GM21825 (cell line): Measurements from ENCODE around the gene RNASE1.
"Not testable (repeated sequence)": the region's sequence is repeated elsewhere in the genome, so short reads cannot be mapped to it uniquely, and the experiment has no call there.

Experiments
- ATAC-seq: cut with Tn5 transposase; IDR thresholded peaks from one replicate; pipeline ENCODE4 v1.9.1; 2021; ENCODE audit warnings: mild to moderate bottlenecking, moderate library complexity; ENCODE audit not compliant: unreplicated experiment

Gene RNASE1

DNA sequence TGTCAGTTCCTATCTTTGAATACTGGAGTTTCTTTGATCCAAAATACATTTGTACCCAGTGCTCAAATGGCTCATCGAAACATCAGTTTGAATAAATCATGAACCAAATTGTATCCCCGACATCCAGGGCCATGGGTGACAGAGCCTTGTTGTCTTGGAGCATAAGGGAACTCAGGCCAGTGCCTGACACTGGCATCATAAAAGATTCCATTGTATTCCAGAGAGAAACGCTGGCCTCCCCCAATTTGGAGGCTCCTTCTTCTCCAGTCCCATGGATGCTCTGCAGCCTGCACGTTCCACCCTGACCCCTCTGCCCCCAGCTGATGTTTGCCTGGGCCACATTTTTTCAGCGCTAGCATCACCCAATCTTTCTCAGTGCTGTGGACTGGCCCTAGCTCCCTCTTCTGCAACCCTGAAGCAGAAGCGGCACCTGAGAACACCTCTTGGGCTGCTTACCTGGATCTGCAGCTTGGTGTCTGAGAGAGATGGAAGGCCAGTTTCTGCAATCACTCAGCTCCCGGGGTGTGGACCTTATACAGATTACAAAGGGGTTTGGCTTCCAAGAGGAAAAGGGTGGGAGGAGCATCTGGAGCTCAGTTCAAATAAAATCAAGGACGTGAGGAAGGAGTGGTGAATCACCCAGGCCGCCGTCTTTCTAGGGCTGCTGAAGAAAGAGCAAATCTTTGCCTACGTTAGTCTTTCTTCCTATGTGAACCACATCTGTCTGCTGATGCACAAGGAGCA, at the start of gene RNASE1:
Gene RNASE1 (minus strand): TSS at position 504 of the 744 bp plus-strand sequence. CDS start 776 bp downstream, outside the sequence.
- no peak for ATAC-seq

DNA sequence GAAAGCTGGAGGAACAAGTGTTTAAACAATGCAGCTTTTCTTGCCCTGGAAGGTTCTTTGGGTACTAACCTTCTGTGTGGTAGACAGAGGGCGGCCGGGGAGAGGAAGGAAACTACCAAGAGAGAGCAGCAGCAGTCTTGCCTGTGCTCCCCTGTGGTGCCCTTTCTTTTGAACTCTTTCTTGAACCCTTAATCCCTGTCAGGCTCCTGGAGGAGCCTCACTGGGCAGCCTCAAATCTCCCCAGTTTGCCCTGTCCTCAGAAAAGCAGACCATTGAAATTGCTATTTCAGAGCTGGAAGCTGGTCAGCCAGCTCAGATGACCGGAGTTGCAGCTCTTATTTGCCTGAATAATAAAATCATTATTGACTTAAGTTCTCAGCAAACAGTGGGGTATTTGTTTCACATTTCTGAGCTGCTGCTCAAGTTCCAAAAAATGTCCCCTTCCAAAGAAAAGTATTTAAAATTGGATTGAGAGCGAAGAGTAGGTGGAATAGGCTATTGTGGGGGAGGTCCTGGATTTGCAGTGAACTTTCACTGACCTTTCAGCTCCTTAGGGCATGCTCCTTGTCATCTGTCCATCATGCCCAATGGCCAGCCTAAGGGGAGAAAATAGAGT, 46.4 kb upstream of the RNASE1 start:
- ATAC-seq, result no peak

- ATAC-seq, result no peak
Observed at GRCh38 chr14:20848316-20848954, 45.8 kb upstream of the RNASE1 start.

- no peak for ATAC-seq
Observed at GRCh38 chr14:20846560-20846959, 43.9 kb upstream of the RNASE1 start.

DNA sequence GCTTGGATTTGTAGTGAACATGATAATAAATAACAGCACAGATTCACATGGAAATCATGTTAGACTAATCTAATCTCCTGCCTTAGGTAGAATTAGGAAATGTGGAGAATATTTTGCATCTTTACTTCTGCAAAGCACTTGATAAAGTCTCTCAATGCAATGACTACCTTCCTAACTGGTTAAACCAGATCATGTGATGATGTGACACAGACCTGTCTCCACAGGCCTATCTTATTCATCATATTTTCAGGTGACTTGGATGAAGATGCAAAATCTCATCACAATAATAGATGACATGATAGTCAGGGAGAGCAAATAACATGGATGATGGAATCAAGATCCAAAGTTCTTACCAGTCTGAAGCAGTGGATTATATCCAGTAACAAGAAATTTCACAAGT, 38.5 kb upstream of the RNASE1 start:
- ATAC-seq, result no peak

DNA sequence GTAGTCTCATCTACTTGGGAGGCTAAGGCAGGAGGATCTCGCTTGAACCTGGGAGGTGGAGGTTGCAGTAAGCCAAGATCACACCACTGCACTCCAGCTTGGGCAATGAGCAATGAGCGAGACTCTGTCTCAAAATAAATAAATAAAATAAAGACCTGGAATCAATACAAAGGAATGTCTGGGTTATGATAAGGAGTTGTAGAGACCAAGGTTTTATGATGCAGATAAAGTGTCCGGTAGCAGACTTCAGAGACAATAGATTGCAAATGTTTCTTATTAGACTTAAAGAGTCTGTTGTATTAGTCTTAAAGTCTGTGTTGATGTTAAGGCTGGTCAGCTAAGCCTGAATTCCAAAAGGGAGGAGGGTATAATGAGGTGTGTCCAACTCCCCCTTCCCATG, 35.2 kb upstream of the RNASE1 start:
- no peak for ATAC-seq

- no peak for ATAC-seq
Observed at GRCh38 chr14:20836668-20837338, 34.2 kb upstream of the RNASE1 start.

GRCh38 chr14:20834899-20835298, 32.3 kb upstream of the RNASE1 start:
- ATAC-seq, result no peak

DNA sequence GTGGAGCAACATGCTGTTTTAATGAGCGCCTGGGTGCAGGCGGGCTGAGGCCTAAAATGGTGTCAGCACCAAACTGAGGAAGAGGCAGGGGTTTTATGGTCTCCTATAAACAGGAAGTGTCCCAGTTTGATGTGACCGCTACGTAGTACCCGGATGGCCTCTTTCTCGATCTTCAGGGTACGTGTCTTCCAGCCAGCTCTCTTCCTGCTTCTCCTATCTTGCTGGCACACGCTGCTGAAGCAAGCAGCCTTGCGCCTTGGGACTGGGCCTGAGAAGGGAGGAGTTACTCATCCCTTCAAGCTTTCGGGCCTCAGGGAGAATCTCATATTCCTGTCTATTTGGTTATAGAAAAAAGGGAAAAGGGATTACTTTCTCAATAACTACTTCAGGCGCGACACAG, 28.2 kb upstream of the RNASE1 start:
- no peak for ATAC-seq

GRCh38 chr14:20828024-20828694, 25.5 kb upstream of the RNASE1 start:
- not testable (repeated sequence) for ATAC-seq

DNA sequence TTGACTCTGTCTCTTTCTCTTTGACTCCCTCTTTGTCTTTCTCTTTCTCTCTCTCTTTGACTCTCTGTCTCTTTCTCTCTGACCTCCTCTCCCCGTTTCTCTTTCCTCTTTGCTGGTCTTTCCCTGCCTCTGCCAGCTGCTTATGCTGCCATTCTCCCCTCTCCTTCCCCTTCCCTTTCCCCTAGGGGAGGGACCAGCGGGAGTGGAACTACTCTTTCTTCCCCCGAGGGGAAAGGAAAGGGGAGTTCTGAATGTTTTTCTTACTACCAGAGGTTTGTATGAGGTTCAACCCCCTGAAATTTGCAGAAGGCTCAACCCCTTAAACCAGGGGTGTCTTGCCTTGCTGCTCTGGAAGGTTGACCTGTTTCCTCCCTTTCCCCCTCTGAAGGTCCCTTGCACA, 24.7 kb upstream of the RNASE1 start:
- ATAC-seq, result no peak

DNA sequence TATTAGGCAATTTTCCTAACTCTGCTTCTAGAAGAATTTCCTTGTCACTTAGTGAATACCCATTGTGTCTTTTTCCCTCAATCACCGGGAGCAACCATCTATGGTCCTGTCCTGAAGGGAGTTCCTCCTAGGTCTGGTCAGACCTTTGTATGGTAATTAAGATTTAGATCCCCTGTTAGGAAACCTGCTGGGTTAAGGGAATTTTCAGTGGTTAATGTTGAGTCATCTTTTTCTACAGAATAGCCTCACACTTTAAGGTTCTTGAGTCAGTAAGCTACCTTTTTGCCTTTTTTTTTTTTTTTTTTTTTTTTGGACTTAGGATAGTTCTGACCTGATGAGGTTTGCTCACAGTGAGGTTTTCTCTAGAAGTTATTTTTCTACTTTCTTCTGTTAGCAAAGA, 24.0 kb upstream of the RNASE1 start:
- ATAC-seq, result not testable (repeated sequence)

- ATAC-seq, result no peak
Observed at GRCh38 chr14:20823859-20824258, 21.2 kb upstream of the RNASE1 start.

DNA sequence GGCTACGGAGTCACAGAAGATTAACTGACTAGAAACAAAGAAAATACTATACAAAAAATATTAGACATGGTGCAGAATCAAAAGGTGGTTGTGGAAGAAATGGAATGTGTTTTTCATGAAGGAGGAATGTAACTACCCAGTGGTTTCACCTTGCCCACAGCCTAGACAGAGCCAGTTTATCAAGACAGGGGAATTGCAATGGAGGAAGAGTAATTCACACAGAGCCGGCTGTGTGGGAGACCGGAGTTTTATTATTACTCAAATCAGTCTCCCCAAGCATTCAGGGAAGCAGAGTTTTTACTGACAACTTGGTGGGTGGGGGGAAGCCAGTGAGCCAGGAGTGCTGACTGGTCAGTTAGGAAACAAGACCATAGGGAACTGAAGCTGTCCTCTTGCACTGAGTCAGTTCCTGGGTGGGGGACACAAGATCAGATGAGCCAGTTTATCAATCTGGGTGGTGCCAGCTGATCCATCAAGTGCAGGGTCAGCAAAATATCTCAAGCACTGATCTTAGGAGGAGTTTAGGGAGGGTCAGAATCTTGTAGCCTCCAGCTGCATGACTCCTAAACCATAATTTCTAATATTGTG, 19.0 kb upstream of the RNASE1 start:
- ATAC-seq, result not testable (repeated sequence)

DNA sequence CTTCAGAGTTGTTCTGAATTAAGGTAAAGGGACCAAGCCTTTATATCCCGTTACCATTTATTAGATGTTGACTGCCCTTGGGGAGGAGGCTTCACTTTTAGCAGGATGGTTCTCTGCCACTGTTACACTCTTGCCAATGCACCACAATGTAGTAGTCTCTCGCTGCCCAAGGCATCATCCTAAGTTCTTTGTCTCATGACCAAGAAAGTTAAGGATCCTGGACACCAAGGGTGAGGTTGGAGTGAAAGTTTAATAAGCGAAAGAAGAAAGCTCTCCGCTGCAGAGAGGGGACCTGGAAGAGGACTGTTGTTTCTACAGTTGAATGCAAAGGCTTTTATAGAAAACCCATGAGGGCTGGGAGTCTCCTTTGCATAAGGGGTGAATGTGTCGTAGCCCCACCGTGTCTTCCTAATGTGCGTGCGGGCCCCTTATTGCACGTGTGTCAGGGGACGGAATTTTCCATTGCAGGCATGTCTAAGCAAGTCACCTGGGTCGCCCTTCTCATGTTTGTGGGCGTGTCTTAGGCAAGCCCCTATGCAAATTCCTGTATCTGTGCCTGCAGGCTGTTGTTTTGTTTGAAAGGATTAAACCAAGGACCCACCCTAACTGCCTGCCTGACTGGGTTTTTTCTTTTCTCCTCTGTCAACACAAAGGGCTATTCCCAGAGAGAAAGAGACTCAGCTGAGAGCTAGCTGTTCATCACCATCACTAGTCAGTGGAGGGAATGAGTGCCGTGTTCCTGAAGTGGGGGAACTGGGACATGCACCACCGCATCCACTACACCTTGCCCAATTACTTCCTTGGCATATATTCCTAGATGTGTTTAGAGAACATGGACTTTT, 17.6 kb upstream of the RNASE1 start:
- no peak for ATAC-seq

- ATAC-seq, result no peak
Observed at GRCh38 chr14:20818861-20819260, 16.2 kb upstream of the RNASE1 start.

GRCh38 chr14:20815946-20816345, 13.3 kb upstream of the RNASE1 start:
- not testable (repeated sequence) for ATAC-seq

GRCh38 chr14:20811986-20812975, 9.6 kb upstream of the RNASE1 start:
- no peak for ATAC-seq

GRCh38 chr14:20809917-20810316, 7.3 kb upstream of the RNASE1 start:
- no peak for ATAC-seq
